Body of pancreas (tissue), 4 donors: ENCODE results near the gene NKRF.

Source experiments
- POLR2A ChIP-seq, 3 donors: fragments of 450-650 bp; IDR thresholded peaks; one replicate each; pipeline ENCODE4 v1.6.1; 2016; ENCODE audit warnings: antibody characterized with exemption in 3 of 3, mild to moderate bottlenecking in 2 of 3
- TF ChIP-seq, protein P1 (sequence below), 7 experiments: fragments of 450-650 bp in 4 of 7; fragments of 200-600 bp in 3 of 7; sonication (generic) in 3 of 7; IDR thresholded peaks; one replicate each; pipeline ENCODE4 v1.5.1; 2016 to 2019; ENCODE audit warnings: antibody characterized with exemption in 7 of 7

DNA sequence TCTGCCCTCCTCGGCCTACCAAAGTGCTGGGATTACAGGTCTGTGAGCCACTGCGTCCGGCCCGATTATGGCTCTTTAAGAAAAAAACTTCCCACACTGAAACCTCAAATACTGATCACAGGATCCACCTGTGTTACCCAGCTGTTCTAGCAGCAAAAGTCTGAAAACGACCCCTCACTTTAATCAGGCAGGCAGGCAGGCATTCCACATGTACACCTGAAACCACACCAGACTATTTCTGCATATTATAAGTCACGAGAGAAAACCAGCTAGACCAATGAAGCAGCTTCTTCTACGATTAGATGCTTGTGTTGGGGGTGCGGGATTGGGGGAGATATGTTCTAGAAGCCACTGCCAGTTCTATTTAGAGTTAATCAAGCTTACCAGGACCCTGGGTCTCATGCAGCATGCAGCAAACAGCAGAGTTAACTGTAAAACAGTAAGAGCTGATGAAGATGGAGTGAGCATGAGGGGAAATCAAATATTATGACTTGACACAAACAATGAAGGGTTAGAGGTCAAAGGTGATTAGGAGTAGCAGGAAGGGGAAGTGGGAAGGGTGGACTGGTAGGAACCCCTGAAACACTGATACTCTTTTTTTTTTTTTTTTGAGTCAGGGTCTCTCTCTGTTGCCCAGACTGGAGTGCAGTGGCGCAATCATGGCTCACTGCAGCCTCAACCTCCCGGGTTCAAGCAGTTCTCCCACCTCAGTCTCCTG lies 18.9 kb upstream of the NKRF start:
- TF ChIP-seq, protein P1, sequence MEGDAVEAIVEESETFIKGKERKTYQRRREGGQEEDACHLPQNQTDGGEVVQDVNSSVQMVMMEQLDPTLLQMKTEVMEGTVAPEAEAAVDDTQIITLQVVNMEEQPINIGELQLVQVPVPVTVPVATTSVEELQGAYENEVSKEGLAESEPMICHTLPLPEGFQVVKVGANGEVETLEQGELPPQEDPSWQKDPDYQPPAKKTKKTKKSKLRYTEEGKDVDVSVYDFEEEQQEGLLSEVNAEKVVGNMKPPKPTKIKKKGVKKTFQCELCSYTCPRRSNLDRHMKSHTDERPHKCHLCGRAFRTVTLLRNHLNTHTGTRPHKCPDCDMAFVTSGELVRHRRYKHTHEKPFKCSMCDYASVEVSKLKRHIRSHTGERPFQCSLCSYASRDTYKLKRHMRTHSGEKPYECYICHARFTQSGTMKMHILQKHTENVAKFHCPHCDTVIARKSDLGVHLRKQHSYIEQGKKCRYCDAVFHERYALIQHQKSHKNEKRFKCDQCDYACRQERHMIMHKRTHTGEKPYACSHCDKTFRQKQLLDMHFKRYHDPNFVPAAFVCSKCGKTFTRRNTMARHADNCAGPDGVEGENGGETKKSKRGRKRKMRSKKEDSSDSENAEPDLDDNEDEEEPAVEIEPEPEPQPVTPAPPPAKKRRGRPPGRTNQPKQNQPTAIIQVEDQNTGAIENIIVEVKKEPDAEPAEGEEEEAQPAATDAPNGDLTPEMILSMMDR (IDR thresholded peaks at IDR 0.05), result no peak
- no peak for TF ChIP-seq POLR2A (IDR thresholded peaks at IDR 0.05)
